ENCODE measurements around the gene RAB27A.

RAB27A gene

GRCh38 chr15:55257012-55257670 lies 32.5 kb downstream of the RAB27A start:
- H3K4me2 ChIP-seq (ENCODE audit: low read length) = no peak overlapping the region
- H2AFZ ChIP-seq = no peak overlapping the region
- H3K4me1 ChIP-seq = no peaks in the 10 kb centered on the region
- no peak overlapping the region for H3K4me3 ChIP-seq (ENCODE audit: low read depth, low read length)
- no peak overlapping the region for H3K27ac ChIP-seq
- no peaks in the 10 kb centered on the region for H3K36me3 ChIP-seq (ENCODE audit: control insufficient read depth, insufficient read depth, low read length)
- no peak for TF ChIP-seq CTCF (IDR thresholded peaks at IDR 0.05)
- H3K9me3 ChIP-seq (ENCODE audit: control insufficient read depth, low read length) = no peaks in the 10 kb centered on the region
- H3K79me2 ChIP-seq = no peaks in the 10 kb centered on the region
- no peak overlapping the region for H3K9ac ChIP-seq
- no peaks in the 10 kb centered on the region for H3K27me3 ChIP-seq (ENCODE audit: control insufficient read depth, insufficient read depth, low read length)

- H3K9me3 ChIP-seq (ENCODE audit: control insufficient read depth, low read length) = no peaks in the 10 kb centered on the region
- no peak overlapping the region for H2AFZ ChIP-seq
- no peaks in the 10 kb centered on the region for H3K36me3 ChIP-seq (ENCODE audit: control insufficient read depth, insufficient read depth, low read length)
- H3K9ac ChIP-seq = no peak overlapping the region
- no peak overlapping the region for H3K4me3 ChIP-seq (ENCODE audit: low read depth, low read length)
- no peaks in the 10 kb centered on the region for H3K27me3 ChIP-seq (ENCODE audit: control insufficient read depth, insufficient read depth, low read length)
- peak overlapping the region; percentile 11 for H3K27ac ChIP-seq
- H3K79me2 ChIP-seq = no peaks in the 10 kb centered on the region
- TF ChIP-seq CTCF (IDR thresholded peaks at IDR 0.05) = no peak
- H3K4me2 ChIP-seq (ENCODE audit: low read length) = no peak overlapping the region
- no peaks in the 10 kb centered on the region for H3K4me1 ChIP-seq
These were observed 33.2 kb downstream of the RAB27A start for GRCh38 chr15:55256281-55257011.

GRCh38 chr15:55255714-55256113 lies 33.9 kb downstream of the RAB27A start:
- no peak overlapping the region for H3K4me2 ChIP-seq (ENCODE audit: low read length)
- no peak overlapping the region for H2AFZ ChIP-seq
- TF ChIP-seq CTCF (IDR thresholded peaks at IDR 0.05) = no peak
- H3K27ac ChIP-seq = peak overlapping the region; percentile 11
- no peaks in the 10 kb centered on the region for H3K4me1 ChIP-seq
- H3K9me3 ChIP-seq (ENCODE audit: control insufficient read depth, low read length) = no peaks in the 10 kb centered on the region
- no peaks in the 10 kb centered on the region for H3K27me3 ChIP-seq (ENCODE audit: control insufficient read depth, insufficient read depth, low read length)
- H3K36me3 ChIP-seq (ENCODE audit: control insufficient read depth, insufficient read depth, low read length) = no peaks in the 10 kb centered on the region
- H3K4me3 ChIP-seq (ENCODE audit: low read depth, low read length) = no peak overlapping the region
- no peak overlapping the region for H3K9ac ChIP-seq
- no peaks in the 10 kb centered on the region for H3K79me2 ChIP-seq

GRCh38 chr15:55254916-55255679 lies 34.5 kb downstream of the RAB27A start:
- Histone ChIP-seq H3K4me2 (ENCODE audit: low read length) (no peak overlapping the region), H2AFZ (no peak overlapping the region), H3K9me3 (ENCODE audit: control insufficient read depth, low read length) (no peaks in the 10 kb centered on the region), H3K27me3 (ENCODE audit: control insufficient read depth, insufficient read depth, low read length) (no peaks in the 10 kb centered on the region), H3K4me1 (no peaks in the 10 kb centered on the region), H3K9ac (no peak overlapping the region), H3K79me2 (no peaks in the 10 kb centered on the region), H3K36me3 (ENCODE audit: control insufficient read depth, insufficient read depth, low read length) (no peaks in the 10 kb centered on the region), H3K4me3 (ENCODE audit: low read depth, low read length) (no peak overlapping the region), H3K27ac (no peak overlapping the region)
- TF ChIP-seq CTCF (IDR thresholded peaks at IDR 0.05) = no peak
